WTC11 (cell line): Measurements from ENCODE around the gene NFATC3. TPM values are rescaled to one million over a fixed set of nuclear protein-coding genes. Genes with fewer than 3 reads are reported as not detected.

Experiments used
- ATAC-seq: fragments of 200-7000 bp; cut with Tn5 transposase; 2 replicates; pipeline ENCODE4 v1.10.0; 2021; ENCODE audit warnings: mild to moderate bottlenecking, moderate library complexity
- CTCF ChIA-PET: fragments of 300-600 bp; sonication (Branson Sonifier 250); formaldehyde crosslinking; loops from one replicate; lab custom pipeline; 2021; ENCODE audit warnings: antibody characterized with exemption; lab: Charles Lee
- POLR2A ChIA-PET: fragments of 350-600 bp; sonication (Branson Sonifier 250); formaldehyde crosslinking; loops from one replicate; lab custom pipeline; 2021; ENCODE audit warnings: antibody characterized with exemption; lab: Charles Lee
- DNase-seq: peaks from one replicate; pipeline ENCODE4 v3.0.0; 2021; ENCODE audit warnings: low spot score
- H3K27ac Mint-ChIP-seq: 2 replicates; pipeline ENCODE4 v1.8.0; 2021; ENCODE audit warnings: mixed read lengths
- H3K27me3 Mint-ChIP-seq: 2 replicates; pipeline ENCODE4 v1.8.0; 2021; ENCODE audit warnings: low read depth, mild to moderate bottlenecking, moderate library complexity, mixed read lengths
- H3K36me3 Mint-ChIP-seq: 2 replicates; pipeline ENCODE4 v1.8.0; 2021; ENCODE audit warnings: mixed read lengths
- H3K4me1 Mint-ChIP-seq: 2 replicates; pipeline ENCODE4 v1.8.0; 2022; ENCODE audit warnings: mixed read lengths
- H3K4me3 Mint-ChIP-seq: 2 replicates; pipeline ENCODE4 v1.8.0; 2021; ENCODE audit warnings: mild to moderate bottlenecking, moderate library complexity, mixed read lengths
- H3K9me3 Mint-ChIP-seq: 2 replicates; pipeline ENCODE4 v1.8.0; 2021; ENCODE audit warnings: mixed read lengths
- AFF4 ChIP-seq: sonication (generic); formaldehyde crosslinking; IDR thresholded peaks from 2 replicates; pipeline ENCODE4 v1.8.1; 2023; ENCODE audit warnings: mild to moderate bottlenecking, missing genetic modification reagents, borderline replicate concordance
- CREB1 ChIP-seq: sonication (generic); formaldehyde crosslinking; IDR thresholded peaks from 2 replicates; pipeline ENCODE4 v1.8.0; 2023; ENCODE audit warnings: mild to moderate bottlenecking, missing genetic modification reagents
- ELF4 ChIP-seq: sonication (generic); formaldehyde crosslinking; IDR thresholded peaks from 2 replicates; pipeline ENCODE4 v1.8.1; 2022; ENCODE audit warnings: low read depth, mild to moderate bottlenecking, moderate library complexity, missing genetic modification reagents
- ERG ChIP-seq: fragments of 250-450 bp; sonication (Bioruptor Pico); IDR thresholded peaks from 2 replicates; pipeline ENCODE4 v1.8.0; 2021; ENCODE audit warnings: mild to moderate bottlenecking
- FOXK1 ChIP-seq: sonication (generic); formaldehyde crosslinking; IDR thresholded peaks from 2 replicates; pipeline ENCODE4 v1.8.0; 2022; ENCODE audit warnings: mild to moderate bottlenecking, moderate library complexity, missing genetic modification reagents
- FOXP1 ChIP-seq: sonication (generic); formaldehyde crosslinking; IDR thresholded peaks from 2 replicates; pipeline ENCODE4 v1.8.0; 2022; ENCODE audit warnings: missing genetic modification reagents, mild to moderate bottlenecking, moderate library complexity, borderline replicate concordance
- GABPB1 ChIP-seq: sonication (generic); formaldehyde crosslinking; IDR thresholded peaks from 2 replicates; pipeline ENCODE4 v1.8.1; 2023; ENCODE audit warnings: mild to moderate bottlenecking, missing genetic modification reagents
- MAX ChIP-seq: sonication (generic); formaldehyde crosslinking; IDR thresholded peaks from 2 replicates; pipeline ENCODE4 v1.8.0; 2022; ENCODE audit warnings: mild to moderate bottlenecking, missing genetic modification reagents
- PRRX2 ChIP-seq: fragments of 250-450 bp; sonication (Bioruptor Pico); IDR thresholded peaks from 2 replicates; pipeline ENCODE4 v1.8.0; 2021; ENCODE audit warnings: mild to moderate bottlenecking
- TCF7 ChIP-seq: sonication (generic); formaldehyde crosslinking; IDR thresholded peaks from 2 replicates; pipeline ENCODE4 v1.8.0; 2022; ENCODE audit warnings: mild to moderate bottlenecking, low read depth, missing genetic modification reagents, moderate library complexity
- ZNF281 ChIP-seq: sonication (generic); formaldehyde crosslinking; IDR thresholded peaks from 2 replicates; pipeline ENCODE4 v1.8.0; 2023; ENCODE audit warnings: mild to moderate bottlenecking, missing genetic modification reagents
- ZNF423 ChIP-seq: fragments of 250-450 bp; sonication (Bioruptor Pico); IDR thresholded peaks from 2 replicates; pipeline ENCODE4 v2.1.2; 2022; ENCODE audit warnings: mild to moderate bottlenecking, moderate library complexity
- ZNF532 ChIP-seq: fragments of 250-450 bp; sonication (Bioruptor Pico); IDR thresholded peaks from 2 replicates; pipeline ENCODE4 v1.9.0; 2021; ENCODE audit warnings: mild to moderate bottlenecking, borderline replicate concordance
- total RNA-seq: library from RNA; stranded (reverse); gene quantifications from 3 replicates; pipeline ENCODE4 v1.2.3, GENCODE V29; 2021

NFATC3 gene
- total RNA-seq, 1 experiment from 2014 or later: 34.6 TPM

GRCh38 chr16:68071518-68071901 lies 13.7 kb upstream of the NFATC3 start:
- no peak overlapping the region for H3K4me3 Mint-ChIP-seq
- H3K27ac Mint-ChIP-seq: no peak overlapping the region
- no peak for ATAC-seq
- peaks cover 40% of the 10 kb centered on the region for H3K36me3 Mint-ChIP-seq
- no peak for TF ChIP-seq MAX (CRISPR knock-in tag)
- no peak for TF ChIP-seq ERG (CRISPR knock-in tag)
- no peak for TF ChIP-seq FOXK1 (CRISPR knock-in tag)
- no peak for TF ChIP-seq FOXP1 (CRISPR knock-in tag)
- TF ChIP-seq ZNF281: no peak
- no peak for TF ChIP-seq ZNF423
- TF ChIP-seq TCF7 (CRISPR knock-in tag): no peak
- TF ChIP-seq CREB1: no peak
- ChIA-PET CTCF (interaction anchor here (1.2 to 2.6 kb wide), 2 partner anchors 13 to 255 kb away, joined by 3 to 10 read pairs; partner anchors contain the start of gene NFATC3), POLR2A (no interaction called here)
- H3K27me3 Mint-ChIP-seq: no peaks in the 10 kb centered on the region
- H3K4me1 Mint-ChIP-seq: no peaks in the 10 kb centered on the region
- DNase-seq: no peak
- H3K9me3 Mint-ChIP-seq: no peaks in the 10 kb centered on the region

- ATAC-seq: no peak
- CTCF ChIA-PET: interaction anchor here (1.2 to 2.6 kb wide), 2 partner anchors 13 to 256 kb away, joined by 3 to 10 read pairs; partner anchors contain the start of gene NFATC3
- no peak for TF ChIP-seq ZNF281
- Mint-ChIP-seq H3K27me3 (no peaks in the 10 kb centered on the region), H3K4me1 (no peaks in the 10 kb centered on the region), H3K4me3 (no peak overlapping the region), H3K9me3 (no peaks in the 10 kb centered on the region), H3K27ac (no peak overlapping the region), H3K36me3 (peaks cover 41% of the 10 kb centered on the region)
- DNase-seq: no peak
- POLR2A ChIA-PET: no interaction called here
These were observed 13.0 kb upstream of the NFATC3 start for GRCh38 chr16:68072038-68072695.

- H3K4me3 Mint-ChIP-seq: no peak overlapping the region
- H3K4me1 Mint-ChIP-seq: no peaks in the 10 kb centered on the region
- ChIA-PET POLR2A (no interaction called here), CTCF (interaction anchor here (0.5 to 0.8 kb wide), 2 partner anchors 10 to 257 kb away, joined by 3 to 4 read pairs; no protein-coding TSS in a partner anchor)
- H3K36me3 Mint-ChIP-seq: peaks cover 46% of the 10 kb centered on the region
- no peaks in the 10 kb centered on the region for H3K27me3 Mint-ChIP-seq
- no peaks in the 10 kb centered on the region for H3K9me3 Mint-ChIP-seq
- DNase-seq (no peak), ATAC-seq (no peak)
- no peak overlapping the region for H3K27ac Mint-ChIP-seq
- TF ChIP-seq AFF4 (CRISPR knock-in tag) (no peak), PRRX2 (no peak), ELF4 (CRISPR knock-in tag) (no peak), ZNF532 (CRISPR knock-in tag) (no peak), GABPB1 (CRISPR knock-in tag) (no peak)
These were observed 11.0 kb upstream of the NFATC3 start for GRCh38 chr16:68073902-68074760.
